Neural cell (in vitro differentiated cells): ENCODE data around the gene SFXN1. TPM values are rescaled to one million over a fixed set of nuclear protein-coding genes. Genes with fewer than 3 reads are reported as not detected.

Experiments used
- H2AFZ ChIP-seq: fragments of 200-600, 300-800 bp; sonication (generic), shearing (Covaris generic); 2 replicates; pipeline ENCODE4 v1.6.0; 2014; ENCODE audit warnings: low read depth, mild to moderate bottlenecking, antibody characterized with exemption, low read length, moderate library complexity
- H3F3A ChIP-seq: fragments of 200-600 bp; shearing (Covaris generic); 2 replicates; pipeline ENCODE4 v1.6.1; 2016; ENCODE audit warnings: mild to moderate bottlenecking, moderate library complexity, mixed read lengths, antibody characterized with exemption, low read length; ENCODE audit not compliant: insufficient read depth, poor library complexity, severe bottlenecking
- H3K27ac ChIP-seq: fragments of 200-600, 300-800 bp; sonication (generic), shearing (Covaris generic); 2 replicates; pipeline ENCODE4 v1.5.1; 2014; ENCODE audit warnings: mild to moderate bottlenecking, low read length, moderate library complexity
- H3K27me3 ChIP-seq: fragments of 300-800, 200-600 bp; sonication (generic), shearing (Covaris generic); 2 replicates; pipeline ENCODE4 v1.6.0; 2014; ENCODE audit warnings: mild to moderate bottlenecking, low read depth, low read length, moderate library complexity; ENCODE audit not compliant: insufficient read depth
- H3K36me3 ChIP-seq: fragments of 300-800, 200-600 bp; sonication (generic), shearing (Covaris generic); 2 replicates; pipeline ENCODE4 v1.5.1; 2014; ENCODE audit warnings: mild to moderate bottlenecking, antibody characterized with exemption, low read length, moderate library complexity; ENCODE audit not compliant: insufficient read depth
- H3K4me2 ChIP-seq: fragments of 300-800, 200-600 bp; sonication (generic), shearing (Covaris generic); 2 replicates; pipeline ENCODE4 v1.6.0; 2014; ENCODE audit warnings: mild to moderate bottlenecking, low read length
- H3K4me3 ChIP-seq: fragments of 300-800, 200-600 bp; sonication (generic), shearing (Covaris generic); 2 replicates; pipeline ENCODE4 v1.5.1; 2014; ENCODE audit warnings: mild to moderate bottlenecking, low read length, moderate library complexity
- H3K79me2 ChIP-seq: fragments of 200-600 bp; shearing (Covaris generic); replicated peaks from 2 replicates; pipeline ENCODE4 v1.6.0; 2014; ENCODE audit warnings: mild to moderate bottlenecking, low read length, moderate library complexity; ENCODE audit not compliant: insufficient read depth
- H3K9ac ChIP-seq: fragments of 300-800, 200-600 bp; sonication (generic), shearing (Covaris generic); 2 replicates; pipeline ENCODE4 v1.6.1; 2016; ENCODE audit warnings: mild to moderate bottlenecking, low read length, mixed read lengths
- H3K9me2 ChIP-seq: fragments of 200-600 bp; shearing (Covaris generic); 2 replicates; pipeline ENCODE4 v1.6.1; 2016; ENCODE audit warnings: mild to moderate bottlenecking, low read length, mixed read lengths; ENCODE audit not compliant: insufficient read depth
- H3K9me3 ChIP-seq: fragments of 200-600, 300-800 bp; sonication (generic), shearing (Covaris generic); 2 replicates; pipeline ENCODE4 v1.6.1; 2016; ENCODE audit warnings: mild to moderate bottlenecking, mixed run types, low read length, moderate library complexity, mixed read lengths
- H4K20me1 ChIP-seq: fragments of 200-600 bp; shearing (Covaris generic); 2 replicates; pipeline ENCODE4 v1.6.1; 2016; ENCODE audit warnings: mild to moderate bottlenecking, mixed run types; ENCODE audit not compliant: insufficient read depth
- CTCF ChIP-seq: fragments of 450-650 bp; IDR thresholded peaks from 2 replicates; pipeline ENCODE4 v1.5.1; 2014; ENCODE audit warnings: antibody characterized with exemption, mild to moderate bottlenecking, moderate library complexity; ENCODE audit not compliant: poor library complexity, severe bottlenecking
- EP300 ChIP-seq: fragments of 450-650 bp; conservative IDR thresholded peaks from 2 replicates; pipeline ENCODE4 v1.6.1; 2014; ENCODE audit warnings: antibody characterized with exemption, mild to moderate bottlenecking, moderate library complexity; ENCODE audit not compliant: poor library complexity, severe bottlenecking
- EZH2 ChIP-seq: fragments of 200-600, 300-800 bp; shearing (Covaris generic), sonication (generic); IDR thresholded peaks from 2 replicates; pipeline ENCODE4 v1.6.1; 2014; ENCODE audit warnings: antibody characterized with exemption, low read length, borderline replicate concordance, mild to moderate bottlenecking; ENCODE audit not compliant: insufficient read depth, poor library complexity, severe bottlenecking
- MXI1 ChIP-seq: fragments of 450-650 bp; conservative IDR thresholded peaks from 2 replicates; pipeline ENCODE4 v1.6.1; 2014; ENCODE audit warnings: antibody characterized with exemption, mild to moderate bottlenecking; ENCODE audit not compliant: poor library complexity, severe bottlenecking
- POLR2AphosphoS5 ChIP-seq: IDR thresholded peaks from 2 replicates; pipeline ENCODE4 v1.6.1; 2012
- RAD21 ChIP-seq: fragments of 450-650 bp; conservative IDR thresholded peaks from 2 replicates; pipeline ENCODE4 v1.6.1; 2014; ENCODE audit warnings: antibody characterized with exemption, mild to moderate bottlenecking, moderate library complexity
- REST ChIP-seq: IDR thresholded peaks from 2 replicates; pipeline ENCODE4 v1.6.1; 2012; ENCODE audit warnings: borderline replicate concordance
- SMC3 ChIP-seq: fragments of 450-650 bp; conservative IDR thresholded peaks from 2 replicates; pipeline ENCODE4 v1.6.1; 2014; ENCODE audit warnings: antibody characterized with exemption, mild to moderate bottlenecking, moderate library complexity; ENCODE audit not compliant: poor library complexity
- TAF1 ChIP-seq: IDR thresholded peaks from 2 replicates; pipeline ENCODE4 v1.6.1; 2012; ENCODE audit warnings: low read depth
- polyA plus RNA-seq: library from polyadenylated mRNA; depleted of rRNA; stranded (reverse); fragments of >200 nt; gene quantifications from 2 replicates; pipeline ENCODE4 v1.2.3, GENCODE V29; 2014

The SFXN1 gene
- polyA plus RNA-seq, 1 donor from 2014 or later: 109 TPM

- Histone ChIP-seq H3K4me3 (no peak overlapping the region), H3K9ac (no peak overlapping the region), H3K9me2 (no peaks in the 10 kb centered on the region), H3K27ac (no peak overlapping the region), H3F3A (no peaks in the 10 kb centered on the region), H3K79me2 (no peaks in the 10 kb centered on the region), H3K4me2 (no peak overlapping the region), H3K9me3 (no peaks in the 10 kb centered on the region), H2AFZ (no peak overlapping the region), H4K20me1 (no peaks in the 10 kb centered on the region), H3K27me3 (no peaks in the 10 kb centered on the region), H3K36me3 (no peaks in the 10 kb centered on the region)
- TF ChIP-seq TAF1 (no peak), CTCF (no peak), MXI1 (no peak), POLR2AphosphoS5 (no peak), RAD21 (no peak), REST (no peak), SMC3 (no peak)
Measured at GRCh38 chr5:175554296-175554695, 75.9 kb downstream of the SFXN1 start.

- Histone ChIP-seq H2AFZ (no peak overlapping the region), H3K27ac (no peak overlapping the region), H3K36me3 (no peaks in the 10 kb centered on the region)
Measured at GRCh38 chr5:175555168-175555785, 76.9 kb downstream of the SFXN1 start.

More at GRCh38 chr5:175555168-175555785, 76.9 kb downstream of the SFXN1 start:
- no peak overlapping the region for H3K4me2 ChIP-seq
- no peaks in the 10 kb centered on the region for H3K9me2 ChIP-seq
- TF ChIP-seq EZH2 (no peak), MXI1 (no peak), REST (no peak), POLR2AphosphoS5 (no peak), EP300 (no peak), RAD21 (no peak), TAF1 (no peak), SMC3 (no peak), CTCF (no peak)
- no peaks in the 10 kb centered on the region for H3K27me3 ChIP-seq
- no peak overlapping the region for H3K9ac ChIP-seq
- no peaks in the 10 kb centered on the region for H3K9me3 ChIP-seq
- no peaks in the 10 kb centered on the region for H3K79me2 ChIP-seq
- H3F3A ChIP-seq: no peaks in the 10 kb centered on the region
- no peaks in the 10 kb centered on the region for H4K20me1 ChIP-seq
- H3K4me3 ChIP-seq: no peak overlapping the region
